Stimulated activated CD8-positive, alpha-beta memory T cell treated with anti-CD3 and anti-CD28 coated beads, Interleukin-12 subunit alpha, Interleukin-12 subunit beta, amount 100 ng/mL, for 24 hours (primary cell): ENCODE results near the gene ADAM23.

ENCODE experiments used
- DNase-seq: peaks from one replicate; pipeline ENCODE4 v3.0.0-alpha.2; 2020; ENCODE audit errors: extremely low read depth

Gene ADAM23

GRCh38 chr2:206563374-206563773 is 120.0 kb downstream of the ADAM23 start:
- DNase-seq: no peak

- no peak for DNase-seq
Measured at GRCh38 chr2:206565666-206566065, 122.3 kb downstream of the ADAM23 start.

GRCh38 chr2:206569470-206569869 is 126.1 kb downstream of the ADAM23 start:
- DNase-seq: no peak

GRCh38 chr2:206570199-206570598 is 126.9 kb downstream of the ADAM23 start:
- no peak for DNase-seq

GRCh38 chr2:206572725-206573124 is 129.4 kb downstream of the ADAM23 start:
- DNase-seq: no peak

- DNase-seq: no peak
Measured at GRCh38 chr2:206573793-206574192, 130.5 kb downstream of the ADAM23 start.

- DNase-seq: no peak
Measured at GRCh38 chr2:206584323-206585116, 141.2 kb downstream of the ADAM23 start.

GRCh38 chr2:206585335-206585734 is 142.0 kb downstream of the ADAM23 start:
- DNase-seq: no peak

GRCh38 chr2:206586609-206587008 is 143.3 kb downstream of the ADAM23 start:
- no peak for DNase-seq

- DNase-seq: no peak
Measured at GRCh38 chr2:206597717-206598218, 154.4 kb downstream of the ADAM23 start.

GRCh38 chr2:206603243-206603642 is 159.9 kb downstream of the ADAM23 start:
- no peak for DNase-seq

GRCh38 chr2:206610451-206610850 is 167.1 kb downstream of the ADAM23 start:
- DNase-seq: no peak

- DNase-seq: no peak
Measured at GRCh38 chr2:206611191-206611590, 167.9 kb downstream of the ADAM23 start.

- no peak for DNase-seq
Measured at GRCh38 chr2:206611736-206612135, 168.4 kb downstream of the ADAM23 start.

GRCh38 chr2:206614811-206615210 is 171.5 kb downstream of the ADAM23 start:
- no peak for DNase-seq

- no peak for DNase-seq
Measured at GRCh38 chr2:206615417-206616089, 172.2 kb downstream of the ADAM23 start.

- DNase-seq: no peak
Measured at GRCh38 chr2:206616151-206616550, 172.8 kb downstream of the ADAM23 start.

GRCh38 chr2:206619011-206619410 is 175.7 kb downstream of the ADAM23 start:
- no peak for DNase-seq

GRCh38 chr2:206626108-206626507 is 182.8 kb downstream of the ADAM23 start:
- DNase-seq: no peak

GRCh38 chr2:206627632-206628031 is 184.3 kb downstream of the ADAM23 start:
- DNase-seq: no peak

GRCh38 chr2:206631340-206631739 is 188.0 kb downstream of the ADAM23 start:
- DNase-seq: no peak

- no peak for DNase-seq
Measured at GRCh38 chr2:206635015-206635414, 191.7 kb downstream of the ADAM23 start.

GRCh38 chr2:206639636-206640035 is 196.3 kb downstream of the ADAM23 start:
- no peak for DNase-seq
